Hematopoietic multipotent progenitor cell treated with erythropoietin and hydrocortisone succinate and interleukin-3 and kit ligand, for 4 days (in vitro differentiated cells): ENCODE data around the gene SORBS2.
"Not testable (repeated sequence)": the region's sequence is repeated elsewhere in the genome, so short reads cannot be mapped to it uniquely, and the experiment has no call there.

ENCODE experiments used
- DNase-seq: peaks from one replicate; pipeline ENCODE4 v3.0.0-alpha.2; 2015

SORBS2 gene

GRCh38 chr4:185734930-185735329, 77.1 kb downstream of the SORBS2 start:
- no peak for DNase-seq

- DNase-seq: peak; percentile 80
Measured at GRCh38 chr4:185734214-185734613, 77.8 kb downstream of the SORBS2 start.

GRCh38 chr4:185730849-185731608, 81.0 kb downstream of the SORBS2 start:
- DNase-seq: peak; percentile 16

- peak; percentile 78 for DNase-seq
Measured at GRCh38 chr4:185730387-185730786, 81.6 kb downstream of the SORBS2 start.

- DNase-seq: no peak
Measured at GRCh38 chr4:185729391-185729804, 82.6 kb downstream of the SORBS2 start.

- DNase-seq: no peak
Measured at GRCh38 chr4:185728893-185729292, 83.1 kb downstream of the SORBS2 start.

GRCh38 chr4:185726931-185727330, 85.1 kb downstream of the SORBS2 start:
- DNase-seq: no peak

- no peak for DNase-seq
Measured at GRCh38 chr4:185723631-185724260, 88.2 kb downstream of the SORBS2 start.

GRCh38 chr4:185722029-185722316, 90.0 kb downstream of the SORBS2 start:
- no peak for DNase-seq

GRCh38 chr4:185721190-185722028, 90.6 kb downstream of the SORBS2 start:
- DNase-seq: no peak

GRCh38 chr4:185719500-185719858, 92.5 kb downstream of the SORBS2 start:
- no peak for DNase-seq

GRCh38 chr4:185718578-185719499, 93.2 kb downstream of the SORBS2 start:
- no peak for DNase-seq

- DNase-seq: peak; percentile 58
Measured at GRCh38 chr4:185717377-185717741, 94.6 kb downstream of the SORBS2 start.

GRCh38 chr4:185716577-185717376, 95.2 kb downstream of the SORBS2 start:
- no peak for DNase-seq

GRCh38 chr4:185716141-185716551, 95.8 kb downstream of the SORBS2 start:
- no peak for DNase-seq

GRCh38 chr4:185714524-185714923, 97.5 kb downstream of the SORBS2 start:
- not testable (repeated sequence) for DNase-seq

- DNase-seq: no peak
Measured at GRCh38 chr4:185713731-185714130, 98.3 kb downstream of the SORBS2 start.

- no peak for DNase-seq
Measured at GRCh38 chr4:185713272-185713671, 98.7 kb downstream of the SORBS2 start.

- no peak for DNase-seq
Measured at GRCh38 chr4:185712350-185713024, 99.5 kb downstream of the SORBS2 start.

GRCh38 chr4:185711726-185712125, 100.3 kb downstream of the SORBS2 start:
- DNase-seq: no peak

- DNase-seq: no peak
Measured at GRCh38 chr4:185710487-185710995, 101.5 kb downstream of the SORBS2 start.
